ENCODE measurements around the gene CCDC63.

DNA sequence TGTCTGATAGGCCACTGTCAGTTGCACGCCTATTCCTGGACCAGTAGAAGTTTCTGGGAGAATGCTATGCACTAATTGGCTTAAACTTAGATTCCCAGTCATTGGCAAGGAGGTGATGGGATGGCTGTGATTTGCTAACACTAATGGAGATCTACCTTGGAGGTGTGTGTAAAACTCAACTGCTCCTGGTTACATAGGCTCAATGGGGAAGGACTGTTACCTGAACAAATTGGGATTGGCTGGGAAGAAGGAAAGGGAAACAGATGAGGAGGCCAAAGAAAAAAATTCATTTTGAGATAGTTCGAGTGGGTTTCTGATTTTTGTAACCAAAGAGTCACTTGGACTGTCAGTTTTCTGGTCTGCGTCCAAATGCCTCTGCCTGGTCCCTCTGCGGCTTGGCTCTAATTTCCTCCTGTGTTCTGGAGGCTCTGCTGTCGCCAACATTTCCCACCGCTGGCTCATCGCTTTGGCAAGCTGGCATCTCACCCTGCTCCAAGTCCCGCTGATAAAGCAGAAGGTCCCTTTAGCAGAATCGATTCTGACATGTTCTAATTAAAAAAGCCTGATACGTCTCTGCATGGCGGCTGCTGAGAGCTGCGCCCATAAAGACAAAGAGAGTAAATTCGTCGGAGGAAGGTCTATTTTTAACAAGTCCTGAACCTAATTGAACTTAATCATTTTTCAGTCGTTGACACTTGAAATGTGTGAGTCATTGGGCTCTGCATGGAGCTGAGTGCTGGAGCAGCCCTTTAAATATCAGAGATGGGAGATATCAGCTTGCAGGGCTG lies 2.0 kb upstream of the CCDC63 start:
- TF ChIP-seq, protein P1, sequence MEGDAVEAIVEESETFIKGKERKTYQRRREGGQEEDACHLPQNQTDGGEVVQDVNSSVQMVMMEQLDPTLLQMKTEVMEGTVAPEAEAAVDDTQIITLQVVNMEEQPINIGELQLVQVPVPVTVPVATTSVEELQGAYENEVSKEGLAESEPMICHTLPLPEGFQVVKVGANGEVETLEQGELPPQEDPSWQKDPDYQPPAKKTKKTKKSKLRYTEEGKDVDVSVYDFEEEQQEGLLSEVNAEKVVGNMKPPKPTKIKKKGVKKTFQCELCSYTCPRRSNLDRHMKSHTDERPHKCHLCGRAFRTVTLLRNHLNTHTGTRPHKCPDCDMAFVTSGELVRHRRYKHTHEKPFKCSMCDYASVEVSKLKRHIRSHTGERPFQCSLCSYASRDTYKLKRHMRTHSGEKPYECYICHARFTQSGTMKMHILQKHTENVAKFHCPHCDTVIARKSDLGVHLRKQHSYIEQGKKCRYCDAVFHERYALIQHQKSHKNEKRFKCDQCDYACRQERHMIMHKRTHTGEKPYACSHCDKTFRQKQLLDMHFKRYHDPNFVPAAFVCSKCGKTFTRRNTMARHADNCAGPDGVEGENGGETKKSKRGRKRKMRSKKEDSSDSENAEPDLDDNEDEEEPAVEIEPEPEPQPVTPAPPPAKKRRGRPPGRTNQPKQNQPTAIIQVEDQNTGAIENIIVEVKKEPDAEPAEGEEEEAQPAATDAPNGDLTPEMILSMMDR (IDR thresholded peaks at IDR 0.05) = no peak
- TF ChIP-seq POLR2A (IDR thresholded peaks at IDR 0.05) = no peak
